Measurements from ENCODE around the gene TSR1. TPM values are rescaled to one million over a fixed set of nuclear protein-coding genes. Genes with fewer than 3 reads are reported as not detected.

The TSR1 gene
- total RNA-seq, 1 donor: 42.0 TPM

- Histone ChIP-seq H3K36me3 (ENCODE audit: insufficient read depth, low read length) (peaks cover 30% of the 10 kb centered on the region), H3K4me3 (ENCODE audit: insufficient read depth, low read length) (no peak overlapping the region), H3K9me3 (ENCODE audit: low read depth, low read length) (no peaks in the 10 kb centered on the region), H3K27me3 (ENCODE audit: insufficient read depth, low read length) (no peaks in the 10 kb centered on the region), H3K4me1 (ENCODE audit: insufficient read depth, low read length) (no peaks in the 10 kb centered on the region), H4K20me1 (ENCODE audit: insufficient read depth, low read length) (no peaks in the 10 kb centered on the region), H3K4me2 (ENCODE audit: insufficient read depth, low read length) (no peak overlapping the region), H2AFZ (ENCODE audit: low read length) (no peak overlapping the region), H3K79me2 (ENCODE audit: insufficient read depth, low read length) (no peaks in the 10 kb centered on the region), H3K27ac (ENCODE audit: low read depth, low read length) (no peak overlapping the region)
- TF ChIP-seq CTCF (IDR thresholded peaks at IDR 0.05; ENCODE audit: extremely low read depth, low read depth, low read length): no peak
- peak; percentile 87 for DNase-seq (ENCODE audit: insufficient read length, low spot score, missing footprints)
These were observed 35.9 kb upstream of the TSR1 start for GRCh38 chr17:2372180-2372579.

DNA sequence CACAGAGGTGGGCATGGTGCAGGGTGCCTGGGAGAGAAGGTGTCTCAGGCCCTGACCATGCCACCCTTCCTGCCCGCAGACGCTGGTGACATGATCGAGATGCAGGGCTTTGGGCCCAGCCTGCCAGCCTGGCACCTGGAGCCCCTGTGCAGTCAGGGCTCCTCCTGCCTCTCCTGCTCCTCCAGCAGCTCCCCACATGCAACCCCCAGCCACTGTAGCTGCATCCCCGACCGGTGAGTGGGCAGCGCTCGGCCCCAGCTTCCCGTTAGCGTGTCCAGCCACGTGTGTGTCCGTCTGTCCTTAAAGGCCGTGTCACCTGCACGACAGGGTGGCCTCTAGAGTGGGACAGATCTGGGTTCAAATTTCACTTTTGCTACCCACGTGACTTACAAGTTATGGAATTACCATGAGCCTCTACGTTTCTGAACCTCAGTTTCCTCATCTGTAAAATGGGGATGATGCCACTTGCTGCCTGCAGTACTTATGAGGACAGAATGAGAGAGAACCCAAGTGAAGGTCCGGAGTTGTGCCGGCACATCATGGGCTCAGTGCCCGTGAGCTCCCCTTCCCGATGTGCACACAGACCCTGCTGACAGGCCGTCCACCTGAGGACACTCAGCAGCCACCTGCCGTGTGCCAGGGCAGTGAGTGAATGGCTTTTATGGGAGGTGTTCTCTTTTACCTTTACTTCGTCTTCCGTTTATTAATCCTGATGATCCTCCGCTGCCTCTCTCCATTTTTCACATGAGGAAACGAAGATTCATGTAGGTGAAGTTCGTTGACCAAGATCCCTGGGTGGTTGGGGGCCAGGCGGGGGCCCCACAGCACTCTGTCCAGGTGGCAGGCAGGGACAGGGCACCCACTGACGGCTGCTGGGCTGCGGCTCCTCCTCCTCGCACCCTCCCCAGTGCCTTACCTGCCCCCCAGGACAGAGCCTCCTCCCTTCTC lies 35.2 kb upstream of the TSR1 start:
- no peak for TF ChIP-seq CTCF (IDR thresholded peaks at IDR 0.05; ENCODE audit: extremely low read depth, low read depth, low read length)
- peak; percentile 90 for DNase-seq (ENCODE audit: insufficient read length, low spot score, missing footprints)
- no peak overlapping the region for H2AFZ ChIP-seq (ENCODE audit: low read length)
- no peaks in the 10 kb centered on the region for H4K20me1 ChIP-seq (ENCODE audit: insufficient read depth, low read length)
- H3K4me2 ChIP-seq (ENCODE audit: insufficient read depth, low read length): no peak overlapping the region
- H3K79me2 ChIP-seq (ENCODE audit: insufficient read depth, low read length): no peaks in the 10 kb centered on the region
- H3K27ac ChIP-seq (ENCODE audit: low read depth, low read length): no peak overlapping the region
- no peak overlapping the region for H3K4me3 ChIP-seq (ENCODE audit: insufficient read depth, low read length)
- no peaks in the 10 kb centered on the region for H3K9me3 ChIP-seq (ENCODE audit: low read depth, low read length)
- peaks cover 25% of the 10 kb centered on the region for H3K36me3 ChIP-seq (ENCODE audit: insufficient read depth, low read length)
- H3K4me1 ChIP-seq (ENCODE audit: insufficient read depth, low read length): no peaks in the 10 kb centered on the region
- H3K27me3 ChIP-seq (ENCODE audit: insufficient read depth, low read length): no peaks in the 10 kb centered on the region

DNA sequence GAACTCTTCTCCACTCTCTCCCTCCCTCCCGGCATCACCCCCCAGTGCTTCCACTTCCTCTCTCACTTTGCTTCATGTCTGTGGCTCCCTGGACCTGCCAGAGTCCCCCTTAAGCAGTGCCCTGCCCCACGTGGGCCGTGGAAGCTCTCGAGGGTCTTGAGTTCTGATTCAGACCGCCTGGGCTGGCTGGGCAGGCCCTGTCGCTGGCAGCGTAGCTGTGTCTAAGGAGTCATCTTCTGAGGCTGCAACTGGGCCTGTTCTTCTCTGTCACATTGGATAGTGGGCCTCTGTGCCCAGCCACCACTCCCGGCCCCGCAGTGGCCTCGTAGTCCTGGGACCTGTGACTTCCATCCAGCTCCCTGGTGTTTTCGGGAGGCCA lies 33.9 kb upstream of the TSR1 start:
- peaks cover 19% of the 10 kb centered on the region for H3K36me3 ChIP-seq (ENCODE audit: insufficient read depth, low read length)
- DNase-seq (ENCODE audit: insufficient read length, low spot score, missing footprints): no peak
- H3K9me3 ChIP-seq (ENCODE audit: low read depth, low read length): no peaks in the 10 kb centered on the region
- H2AFZ ChIP-seq (ENCODE audit: low read length): no peak overlapping the region
- no peaks in the 10 kb centered on the region for H4K20me1 ChIP-seq (ENCODE audit: insufficient read depth, low read length)
- H3K4me3 ChIP-seq (ENCODE audit: insufficient read depth, low read length): no peak overlapping the region
- H3K79me2 ChIP-seq (ENCODE audit: insufficient read depth, low read length): no peaks in the 10 kb centered on the region
- H3K4me2 ChIP-seq (ENCODE audit: insufficient read depth, low read length): no peak overlapping the region
- H3K27ac ChIP-seq (ENCODE audit: low read depth, low read length): no peak overlapping the region
- no peak for TF ChIP-seq CTCF (IDR thresholded peaks at IDR 0.05; ENCODE audit: extremely low read depth, low read depth, low read length)
- H3K4me1 ChIP-seq (ENCODE audit: insufficient read depth, low read length): no peaks in the 10 kb centered on the region
- no peaks in the 10 kb centered on the region for H3K27me3 ChIP-seq (ENCODE audit: insufficient read depth, low read length)

- no peak overlapping the region for H3K4me2 ChIP-seq (ENCODE audit: insufficient read depth, low read length)
- no peak for TF ChIP-seq CTCF (IDR thresholded peaks at IDR 0.05; ENCODE audit: extremely low read depth, low read depth, low read length)
- no peak overlapping the region for H2AFZ ChIP-seq (ENCODE audit: low read length)
- H3K79me2 ChIP-seq (ENCODE audit: insufficient read depth, low read length): no peaks in the 10 kb centered on the region
- no peaks in the 10 kb centered on the region for H3K27me3 ChIP-seq (ENCODE audit: insufficient read depth, low read length)
- H3K36me3 ChIP-seq (ENCODE audit: insufficient read depth, low read length): peaks cover 19% of the 10 kb centered on the region
- no peak overlapping the region for H3K4me3 ChIP-seq (ENCODE audit: insufficient read depth, low read length)
- no peaks in the 10 kb centered on the region for H3K9me3 ChIP-seq (ENCODE audit: low read depth, low read length)
- no peaks in the 10 kb centered on the region for H3K4me1 ChIP-seq (ENCODE audit: insufficient read depth, low read length)
- peak; percentile 92 for DNase-seq (ENCODE audit: insufficient read length, low spot score, missing footprints)
- H3K27ac ChIP-seq (ENCODE audit: low read depth, low read length): no peak overlapping the region
- no peaks in the 10 kb centered on the region for H4K20me1 ChIP-seq (ENCODE audit: insufficient read depth, low read length)
These were observed 33.4 kb upstream of the TSR1 start for GRCh38 chr17:2369551-2370210.

All from osteoblast (primary cell).